ENCODE results near the gene TBR1.
A peak's percentile ranks its signal among the peaks of the same experiment; 100 is the strongest.

DNA sequence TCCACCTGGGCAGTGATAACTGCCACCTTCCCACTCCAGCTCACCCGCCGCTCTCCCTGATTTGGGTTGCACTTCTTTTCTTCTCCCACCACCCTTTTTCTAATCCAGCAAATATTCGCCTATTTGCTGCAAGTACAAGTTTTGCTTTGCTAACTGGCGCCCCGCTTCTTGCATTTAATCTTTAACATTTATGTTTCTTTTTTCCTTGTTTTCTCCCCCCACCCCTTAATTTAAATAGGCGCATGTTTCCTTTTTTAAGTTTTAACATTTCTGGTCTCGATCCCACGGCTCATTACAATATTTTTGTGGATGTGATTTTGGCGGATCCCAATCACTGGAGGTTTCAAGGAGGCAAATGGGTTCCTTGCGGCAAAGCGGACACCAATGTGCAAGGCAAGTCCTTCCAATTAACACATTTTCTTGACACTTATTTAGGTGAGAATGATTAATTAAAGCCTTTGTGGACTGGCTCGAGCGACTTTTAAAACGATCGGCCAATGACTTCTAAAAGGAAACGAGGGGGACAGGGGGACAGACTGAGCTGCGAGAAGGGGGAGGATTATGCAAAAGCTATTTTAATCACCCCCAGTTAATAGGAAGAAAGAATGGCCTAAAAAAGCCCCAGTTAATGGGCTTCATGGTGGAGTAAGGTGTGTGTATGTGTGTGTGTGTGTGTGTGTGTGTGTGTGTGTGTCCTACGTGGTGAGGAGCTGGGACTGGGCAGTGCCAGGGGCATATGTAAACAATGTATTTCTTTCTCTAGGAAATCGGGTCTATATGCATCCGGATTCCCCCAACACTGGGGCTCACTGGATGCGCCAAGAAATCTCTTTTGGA, 1.6 kb downstream of the TBR1 start:
- TF ChIP-seq, protein P1, sequence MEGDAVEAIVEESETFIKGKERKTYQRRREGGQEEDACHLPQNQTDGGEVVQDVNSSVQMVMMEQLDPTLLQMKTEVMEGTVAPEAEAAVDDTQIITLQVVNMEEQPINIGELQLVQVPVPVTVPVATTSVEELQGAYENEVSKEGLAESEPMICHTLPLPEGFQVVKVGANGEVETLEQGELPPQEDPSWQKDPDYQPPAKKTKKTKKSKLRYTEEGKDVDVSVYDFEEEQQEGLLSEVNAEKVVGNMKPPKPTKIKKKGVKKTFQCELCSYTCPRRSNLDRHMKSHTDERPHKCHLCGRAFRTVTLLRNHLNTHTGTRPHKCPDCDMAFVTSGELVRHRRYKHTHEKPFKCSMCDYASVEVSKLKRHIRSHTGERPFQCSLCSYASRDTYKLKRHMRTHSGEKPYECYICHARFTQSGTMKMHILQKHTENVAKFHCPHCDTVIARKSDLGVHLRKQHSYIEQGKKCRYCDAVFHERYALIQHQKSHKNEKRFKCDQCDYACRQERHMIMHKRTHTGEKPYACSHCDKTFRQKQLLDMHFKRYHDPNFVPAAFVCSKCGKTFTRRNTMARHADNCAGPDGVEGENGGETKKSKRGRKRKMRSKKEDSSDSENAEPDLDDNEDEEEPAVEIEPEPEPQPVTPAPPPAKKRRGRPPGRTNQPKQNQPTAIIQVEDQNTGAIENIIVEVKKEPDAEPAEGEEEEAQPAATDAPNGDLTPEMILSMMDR (conservative IDR thresholded peaks at IDR 0.05; ENCODE audit: low read depth in 2 of 2): no peak
- TF ChIP-seq, protein P2, sequence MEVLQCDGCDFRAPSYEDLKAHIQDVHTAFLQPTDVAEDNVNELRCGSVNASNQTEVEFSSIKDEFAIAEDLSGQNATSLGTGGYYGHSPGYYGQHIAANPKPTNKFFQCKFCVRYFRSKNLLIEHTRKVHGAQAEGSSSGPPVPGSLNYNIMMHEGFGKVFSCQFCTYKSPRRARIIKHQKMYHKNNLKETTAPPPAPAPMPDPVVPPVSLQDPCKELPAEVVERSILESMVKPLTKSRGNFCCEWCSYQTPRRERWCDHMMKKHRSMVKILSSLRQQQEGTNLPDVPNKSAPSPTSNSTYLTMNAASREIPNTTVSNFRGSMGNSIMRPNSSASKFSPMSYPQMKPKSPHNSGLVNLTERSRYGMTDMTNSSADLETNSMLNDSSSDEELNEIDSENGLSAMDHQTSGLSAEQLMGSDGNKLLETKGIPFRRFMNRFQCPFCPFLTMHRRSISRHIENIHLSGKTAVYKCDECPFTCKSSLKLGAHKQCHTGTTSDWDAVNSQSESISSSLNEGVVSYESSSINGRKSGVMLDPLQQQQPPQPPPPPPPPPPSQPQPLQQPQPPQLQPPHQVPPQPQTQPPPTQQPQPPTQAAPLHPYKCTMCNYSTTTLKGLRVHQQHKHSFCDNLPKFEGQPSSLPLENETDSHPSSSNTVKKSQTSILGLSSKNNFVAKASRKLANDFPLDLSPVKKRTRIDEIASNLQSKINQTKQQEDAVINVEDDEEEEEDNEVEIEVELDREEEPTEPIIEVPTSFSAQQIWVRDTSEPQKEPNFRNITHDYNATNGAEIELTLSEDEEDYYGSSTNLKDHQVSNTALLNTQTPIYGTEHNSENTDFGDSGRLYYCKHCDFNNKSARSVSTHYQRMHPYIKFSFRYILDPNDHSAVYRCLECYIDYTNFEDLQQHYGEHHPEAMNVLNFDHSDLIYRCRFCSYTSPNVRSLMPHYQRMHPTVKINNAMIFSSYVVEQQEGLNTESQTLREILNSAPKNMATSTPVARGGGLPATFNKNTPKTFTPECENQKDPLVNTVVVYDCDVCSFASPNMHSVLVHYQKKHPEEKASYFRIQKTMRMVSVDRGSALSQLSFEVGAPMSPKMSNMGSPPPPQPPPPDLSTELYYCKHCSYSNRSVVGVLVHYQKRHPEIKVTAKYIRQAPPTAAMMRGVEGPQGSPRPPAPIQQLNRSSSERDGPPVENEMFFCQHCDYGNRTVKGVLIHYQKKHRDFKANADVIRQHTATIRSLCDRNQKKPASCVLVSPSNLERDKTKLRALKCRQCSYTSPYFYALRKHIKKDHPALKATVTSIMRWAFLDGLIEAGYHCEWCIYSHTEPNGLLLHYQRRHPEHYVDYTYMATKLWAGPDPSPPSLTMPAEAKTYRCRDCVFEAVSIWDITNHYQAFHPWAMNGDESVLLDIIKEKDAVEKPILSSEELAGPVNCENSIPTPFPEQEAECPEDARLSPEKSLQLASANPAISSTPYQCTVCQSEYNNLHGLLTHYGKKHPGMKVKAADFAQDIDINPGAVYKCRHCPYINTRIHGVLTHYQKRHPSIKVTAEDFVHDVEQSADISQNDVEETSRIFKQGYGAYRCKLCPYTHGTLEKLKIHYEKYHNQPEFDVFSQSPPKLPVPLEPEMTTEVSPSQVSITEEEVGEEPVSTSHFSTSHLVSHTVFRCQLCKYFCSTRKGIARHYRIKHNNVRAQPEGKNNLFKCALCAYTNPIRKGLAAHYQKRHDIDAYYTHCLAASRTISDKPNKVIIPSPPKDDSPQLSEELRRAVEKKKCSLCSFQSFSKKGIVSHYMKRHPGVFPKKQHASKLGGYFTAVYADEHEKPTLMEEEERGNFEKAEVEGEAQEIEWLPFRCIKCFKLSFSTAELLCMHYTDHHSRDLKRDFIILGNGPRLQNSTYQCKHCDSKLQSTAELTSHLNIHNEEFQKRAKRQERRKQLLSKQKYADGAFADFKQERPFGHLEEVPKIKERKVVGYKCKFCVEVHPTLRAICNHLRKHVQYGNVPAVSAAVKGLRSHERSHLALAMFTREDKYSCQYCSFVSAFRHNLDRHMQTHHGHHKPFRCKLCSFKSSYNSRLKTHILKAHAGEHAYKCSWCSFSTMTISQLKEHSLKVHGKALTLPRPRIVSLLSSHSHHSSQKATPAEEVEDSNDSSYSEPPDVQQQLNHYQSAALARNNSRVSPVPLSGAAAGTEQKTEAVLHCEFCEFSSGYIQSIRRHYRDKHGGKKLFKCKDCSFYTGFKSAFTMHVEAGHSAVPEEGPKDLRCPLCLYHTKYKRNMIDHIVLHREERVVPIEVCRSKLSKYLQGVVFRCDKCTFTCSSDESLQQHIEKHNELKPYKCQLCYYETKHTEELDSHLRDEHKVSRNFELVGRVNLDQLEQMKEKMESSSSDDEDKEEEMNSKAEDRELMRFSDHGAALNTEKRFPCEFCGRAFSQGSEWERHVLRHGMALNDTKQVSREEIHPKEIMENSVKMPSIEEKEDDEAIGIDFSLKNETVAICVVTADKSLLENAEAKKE (CRISPR knock-in tag; IDR thresholded peaks at IDR 0.05): no peak
- TF ChIP-seq, protein P3, sequence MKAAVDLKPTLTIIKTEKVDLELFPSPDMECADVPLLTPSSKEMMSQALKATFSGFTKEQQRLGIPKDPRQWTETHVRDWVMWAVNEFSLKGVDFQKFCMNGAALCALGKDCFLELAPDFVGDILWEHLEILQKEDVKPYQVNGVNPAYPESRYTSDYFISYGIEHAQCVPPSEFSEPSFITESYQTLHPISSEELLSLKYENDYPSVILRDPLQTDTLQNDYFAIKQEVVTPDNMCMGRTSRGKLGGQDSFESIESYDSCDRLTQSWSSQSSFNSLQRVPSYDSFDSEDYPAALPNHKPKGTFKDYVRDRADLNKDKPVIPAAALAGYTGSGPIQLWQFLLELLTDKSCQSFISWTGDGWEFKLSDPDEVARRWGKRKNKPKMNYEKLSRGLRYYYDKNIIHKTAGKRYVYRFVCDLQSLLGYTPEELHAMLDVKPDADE (IDR thresholded peaks at IDR 0.05): no peak
- no peak for TF ChIP-seq EZH2phosphoT487 (IDR thresholded peaks at IDR 0.05; ENCODE audit: unreplicated experiment)
- peak; percentile 100 for TF ChIP-seq EZH2 (IDR thresholded peaks at IDR 0.05; ENCODE audit: low read depth, unreplicated experiment)
- TF ChIP-seq REST (IDR thresholded peaks at IDR 0.05; ENCODE audit: unreplicated experiment): no peak
- no peak for TF ChIP-seq POLR2AphosphoS5 (IDR thresholded peaks at IDR 0.05; ENCODE audit: low read depth)
- no peak for TF ChIP-seq ZNF331 (CRISPR knock-in tag; IDR thresholded peaks at IDR 0.05; ENCODE audit: low read depth)
- no peak for TF ChIP-seq JUNB (IDR thresholded peaks at IDR 0.05; ENCODE audit: unreplicated experiment)
- TF ChIP-seq STAT1 (IDR thresholded peaks at IDR 0.05; ENCODE audit: unreplicated experiment): no peak
- no peak for TF ChIP-seq CREB1 (CRISPR knock-in tag; IDR thresholded peaks at IDR 0.05; ENCODE audit: low read depth)
- no peak for TF ChIP-seq ZNF114 (CRISPR knock-in tag; IDR thresholded peaks at IDR 0.05)

Data from GM23338 (cell line).